Esophagus muscularis mucosa (tissue), 4 donors: ENCODE measurements around the gene SPN. TPM values are rescaled to one million over a fixed set of nuclear protein-coding genes. Genes with fewer than 3 reads are reported as not detected.

Source experiments
- DNase-seq: peaks from one replicate; pipeline ENCODE4 v3.0.0-alpha.2; 2017; ENCODE audit errors: extremely low spot score
- H3K27ac ChIP-seq, 4 donors: fragments of 200-600 bp; sonication (generic); replicated peaks in 1 of 4; 1 replicate in 3 of 4; 2 replicates in 1 of 4; pipeline ENCODE4 v1.5.1; 2016 to 2019; ENCODE audit warnings: mild to moderate bottlenecking in 1 of 4
- H3K27me3 ChIP-seq, 4 donors: fragments of 200-600 bp; sonication (generic); one replicate each; pipeline versions ENCODE4 v1.5.1 to v1.6.0; 2016 to 2019
- H3K36me3 ChIP-seq, 4 donors: fragments of 200-600 bp; sonication (generic); one replicate each; pipeline ENCODE4 v1.5.1; 2016 to 2019
- H3K4me1 ChIP-seq, 4 donors: fragments of 200-600 bp; sonication (generic); one replicate each; pipeline ENCODE4 v1.5.1; 2016 to 2019
- H3K4me3 ChIP-seq, 4 donors: fragments of 200-600 bp; sonication (generic); 1 replicate in 2 of 4; 2 replicates in 2 of 4; pipeline ENCODE4 v1.5.1; 2016 to 2019; ENCODE audit warnings: mild to moderate bottlenecking in 4 of 4, moderate library complexity in 1 of 4
- H3K9me3 ChIP-seq, 4 donors: fragments of 200-600 bp; sonication (generic); 1 replicate in 3 of 4; 2 replicates in 1 of 4; pipeline ENCODE4 v1.5.1; 2016 to 2019
- EP300 ChIP-seq: sonication (generic); formaldehyde crosslinking; IDR thresholded peaks from one replicate; pipeline ENCODE4 v1.6.1; 2017; ENCODE audit warnings: antibody characterized with exemption
- POLR2A ChIP-seq: fragments of 450-650 bp; IDR thresholded peaks from one replicate; pipeline ENCODE4 v1.6.1; 2017; ENCODE audit warnings: antibody characterized with exemption, moderate library complexity, mild to moderate bottlenecking, low read depth
- POLR2AphosphoS5 ChIP-seq, 2 donors: sonication (generic); formaldehyde crosslinking; IDR thresholded peaks; one replicate each; pipeline ENCODE4 v1.6.1; 2017; ENCODE audit warnings: antibody characterized with exemption in 2 of 2
- WGBS: methylation state at CpG from one replicate; pipeline ENCODE4 v1.1.5; 2018; 5-methylcytosine and 5-hydroxymethylcytosine counted together
- intact Hi-C: fragments of 100-400 bp; cut with DNase I; formaldehyde crosslinking; loops from one replicate; pipeline ENCODE4 v1.15.1; 2023
- total RNA-seq, 4 donors: library from RNA; depleted of rRNA; stranded (reverse); fragments of >200 nt; gene quantifications; one replicate each; pipeline versions ENCODE4 v1.1.0 to v1.2.1, GENCODE V29; 2016
- TF ChIP-seq, protein P1 (sequence below), 3 experiments: fragments of 200-600 bp in 2 of 3; fragments of 450-650 bp in 1 of 3; sonication (generic) in 2 of 3; IDR thresholded peaks; one replicate each; pipeline ENCODE4 v1.5.1; 2017 to 2019; ENCODE audit warnings: antibody characterized with exemption in 3 of 3, mild to moderate bottlenecking in 2 of 3, moderate library complexity in 1 of 3

SPN gene
- total RNA-seq, 4 donors from 2014 or later = 1.1 to 4.2 (median 2.6) TPM

DNA sequence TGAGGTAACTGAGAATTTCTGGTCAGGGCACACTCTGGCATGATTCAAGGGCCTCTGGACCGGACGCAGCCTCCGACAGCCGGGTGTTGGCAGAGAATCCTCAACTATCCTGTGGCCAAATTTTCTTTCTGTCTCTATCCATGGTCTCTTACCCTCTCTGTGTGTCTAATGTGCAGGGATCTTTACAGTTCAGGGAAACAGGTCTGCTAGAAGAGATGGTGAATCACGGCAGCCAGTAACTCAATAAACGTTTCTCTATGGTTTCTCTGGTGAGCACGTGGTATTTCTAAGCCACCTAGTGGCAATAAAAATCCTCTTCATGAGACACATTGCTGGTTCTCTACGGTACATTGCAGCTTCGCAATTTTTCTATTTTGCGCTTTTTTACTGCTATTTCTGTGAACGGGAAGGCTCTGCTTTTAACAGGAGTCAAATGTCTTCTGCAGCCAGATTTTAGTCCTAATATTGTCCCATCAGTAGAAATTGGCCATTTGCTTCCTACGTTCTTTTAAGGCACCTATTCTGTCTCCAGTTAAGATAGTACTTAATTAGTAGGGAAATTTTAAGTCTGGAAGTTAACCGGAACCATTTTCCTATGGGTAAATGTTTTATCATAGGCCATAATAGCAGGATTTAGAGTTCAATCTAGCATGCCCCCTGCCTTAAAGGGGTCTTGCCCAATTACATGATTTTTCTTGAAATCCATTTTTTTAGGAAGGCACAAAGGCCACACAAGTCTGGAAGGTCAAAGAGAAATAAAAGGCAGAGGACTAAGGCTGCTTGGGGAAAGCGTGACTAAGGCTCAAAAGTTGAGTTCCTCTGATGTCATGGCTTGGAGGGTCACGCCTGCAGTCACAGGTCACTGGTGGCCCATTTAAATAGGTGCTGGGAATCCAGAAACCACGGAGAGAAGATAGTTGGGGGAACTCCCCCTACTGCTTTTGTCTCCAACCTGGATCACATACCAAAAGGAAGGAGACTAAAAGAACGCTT, 47.5 kb downstream of the SPN start:
- H3K27ac ChIP-seq = no peak overlapping the region
- no peaks in the 10 kb centered on the region for H3K9me3 ChIP-seq
- peaks cover 0 to 4% (median 2%) of the 10 kb centered on the region in 4 donors for H3K4me1 ChIP-seq
- no peak for TF ChIP-seq POLR2A
- TF ChIP-seq, protein P1, sequence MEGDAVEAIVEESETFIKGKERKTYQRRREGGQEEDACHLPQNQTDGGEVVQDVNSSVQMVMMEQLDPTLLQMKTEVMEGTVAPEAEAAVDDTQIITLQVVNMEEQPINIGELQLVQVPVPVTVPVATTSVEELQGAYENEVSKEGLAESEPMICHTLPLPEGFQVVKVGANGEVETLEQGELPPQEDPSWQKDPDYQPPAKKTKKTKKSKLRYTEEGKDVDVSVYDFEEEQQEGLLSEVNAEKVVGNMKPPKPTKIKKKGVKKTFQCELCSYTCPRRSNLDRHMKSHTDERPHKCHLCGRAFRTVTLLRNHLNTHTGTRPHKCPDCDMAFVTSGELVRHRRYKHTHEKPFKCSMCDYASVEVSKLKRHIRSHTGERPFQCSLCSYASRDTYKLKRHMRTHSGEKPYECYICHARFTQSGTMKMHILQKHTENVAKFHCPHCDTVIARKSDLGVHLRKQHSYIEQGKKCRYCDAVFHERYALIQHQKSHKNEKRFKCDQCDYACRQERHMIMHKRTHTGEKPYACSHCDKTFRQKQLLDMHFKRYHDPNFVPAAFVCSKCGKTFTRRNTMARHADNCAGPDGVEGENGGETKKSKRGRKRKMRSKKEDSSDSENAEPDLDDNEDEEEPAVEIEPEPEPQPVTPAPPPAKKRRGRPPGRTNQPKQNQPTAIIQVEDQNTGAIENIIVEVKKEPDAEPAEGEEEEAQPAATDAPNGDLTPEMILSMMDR (IDR thresholded peaks at IDR 0.05) = peak; percentile 56 to 65 (median 63)
- TF ChIP-seq POLR2AphosphoS5 (IDR thresholded peaks at IDR 0.05) = peak in 1 of 2 donors; percentile 13
- intact Hi-C loops = no loop called here
- no peak overlapping the region for H3K4me3 ChIP-seq
- WGBS = 42% methylated on average over 17 of the region's 17 CpGs
- no peaks in the 10 kb centered on the region for H3K36me3 ChIP-seq
- H3K27me3 ChIP-seq = no peaks in the 10 kb centered on the region
- DNase-seq = no peak

DNA sequence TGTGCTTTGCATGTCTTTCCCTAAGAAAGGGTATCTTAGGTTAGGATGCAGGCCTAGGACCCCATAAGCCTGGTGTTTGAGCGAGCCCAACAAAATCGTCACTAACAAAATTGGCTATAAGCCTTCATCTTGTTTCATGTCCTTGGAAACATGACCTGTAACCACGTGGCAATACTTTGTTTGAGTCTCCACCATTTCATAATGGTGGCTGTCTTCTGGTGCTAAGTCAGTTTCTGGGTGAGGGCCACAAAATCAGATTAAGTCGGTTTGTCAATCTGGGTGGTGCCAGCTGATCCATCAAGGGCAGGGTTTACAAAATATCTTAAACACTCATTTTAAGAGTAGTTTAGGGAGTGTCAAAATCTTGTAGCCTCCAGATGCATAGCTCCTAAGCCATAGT, 49.8 kb downstream of the SPN start:
- intact Hi-C loops = no loop called here
- no peak overlapping the region for H3K4me3 ChIP-seq
- no peak for DNase-seq
- no peaks in the 10 kb centered on the region for H3K27me3 ChIP-seq
- WGBS = 91% methylated on average over 3 of the region's 4 CpGs
- H3K36me3 ChIP-seq = no peaks in the 10 kb centered on the region
- peaks cover 0 to 4% (median 2%) of the 10 kb centered on the region in 4 donors for H3K4me1 ChIP-seq
- H3K27ac ChIP-seq = no peak overlapping the region
- TF ChIP-seq POLR2AphosphoS5 (IDR thresholded peaks at IDR 0.05) = no peak
- no peak for TF ChIP-seq EP300
- TF ChIP-seq POLR2A = no peak
- TF ChIP-seq, protein P1 (IDR thresholded peaks at IDR 0.05) = no peak
- no peaks in the 10 kb centered on the region for H3K9me3 ChIP-seq

DNA sequence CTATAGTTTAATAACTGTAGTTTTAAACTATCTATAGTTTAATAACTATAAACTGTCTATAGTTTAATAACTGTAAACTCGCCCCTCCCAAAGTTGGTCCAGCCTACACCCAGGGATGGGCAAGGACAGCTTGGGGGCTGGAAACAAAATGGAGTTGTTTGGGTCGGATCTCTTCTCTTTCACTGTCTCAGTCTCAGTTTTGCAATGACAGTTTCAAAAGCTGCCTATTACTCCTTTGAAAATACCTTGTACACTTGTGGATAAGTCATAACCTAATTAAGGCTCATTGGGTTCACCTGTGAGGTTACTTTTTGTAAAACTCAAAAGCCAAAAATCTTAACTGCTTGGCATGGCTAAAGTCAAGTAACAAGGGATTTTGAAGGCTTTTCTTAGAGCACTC, 51.3 kb downstream of the SPN start:
- no peak for DNase-seq
- WGBS = 87% methylated on average over 2 of the region's 2 CpGs
- Histone ChIP-seq H3K9me3 (no peaks in the 10 kb centered on the region), H3K4me3 (no peak overlapping the region), H3K36me3 (no peaks in the 10 kb centered on the region), H3K27me3 (no peaks in the 10 kb centered on the region), H3K27ac (no peak overlapping the region), H3K4me1 (peaks cover 0 to 4% (median 2%) of the 10 kb centered on the region in 4 donors)
- intact Hi-C loops = no loop called here
- TF ChIP-seq, protein P1 (IDR thresholded peaks at IDR 0.05) = no peak
- TF ChIP-seq POLR2A (no peak), POLR2AphosphoS5 (IDR thresholded peaks at IDR 0.05) (no peak), EP300 (no peak)

DNA sequence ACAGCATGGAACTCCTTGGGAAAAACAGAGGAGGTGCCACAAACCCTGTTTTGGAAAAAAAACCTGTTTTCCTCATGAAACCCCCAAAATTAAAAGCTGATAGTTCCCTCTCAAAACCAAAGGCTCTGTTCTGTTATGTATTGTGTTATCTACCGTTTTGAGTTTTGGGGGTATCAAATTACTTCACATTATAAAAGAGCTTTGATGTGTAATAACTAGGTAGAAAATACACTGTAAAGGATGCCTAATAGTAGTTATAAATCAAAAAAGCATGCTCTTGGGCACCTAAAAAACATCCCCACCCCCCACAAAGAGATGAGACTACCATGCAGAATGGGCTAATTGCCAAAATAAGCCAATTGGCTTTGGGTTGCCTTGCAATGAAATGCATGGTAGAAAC, 51.9 kb downstream of the SPN start:
- Histone ChIP-seq H3K36me3 (no peaks in the 10 kb centered on the region), H3K4me3 (no peak overlapping the region), H3K9me3 (no peaks in the 10 kb centered on the region), H3K27me3 (no peaks in the 10 kb centered on the region), H3K27ac (no peak overlapping the region), H3K4me1 (peaks cover 0 to 4% (median 1%) of the 10 kb centered on the region in 4 donors)
- TF ChIP-seq EP300 = no peak
- TF ChIP-seq POLR2A = no peak
- TF ChIP-seq POLR2AphosphoS5 (IDR thresholded peaks at IDR 0.05) = no peak
- TF ChIP-seq, protein P1 (IDR thresholded peaks at IDR 0.05) = no peak
- 30% methylated on average over 1 of the region's 1 CpG for WGBS
- intact Hi-C loops = no loop called here
- DNase-seq = no peak
